Activated B cell treated with CpG ODN at 0.5 μM for 24 hours (primary cell): ENCODE results near the gene SRR. TPM values are rescaled to one million over a fixed set of nuclear protein-coding genes. Genes with fewer than 3 reads are reported as not detected.

Experiments used
- ATAC-seq: fragments of 200-7000 bp; cut with Tn5 transposase; one replicate; pipeline ENCODE4 v1.10.0; 2021; ENCODE audit warnings: low read depth, mild to moderate bottlenecking, moderate library complexity
- CTCF ChIA-PET: fragments of 350-600 bp; sonication (Branson Sonifier 250); formaldehyde crosslinking; loops from one replicate; lab custom pipeline; 2021; ENCODE audit warnings: antibody characterized with exemption; lab: Charles Lee
- POLR2A ChIA-PET: fragments of 350-600 bp; sonication (Branson Sonifier 250); formaldehyde crosslinking; loops from one replicate; lab custom pipeline; 2021; ENCODE audit warnings: antibody characterized with exemption; lab: Charles Lee
- DNase-seq: peaks from one replicate; pipeline ENCODE4 v3.0.0; 2022
- H3K27ac Mint-ChIP-seq: one replicate; pipeline ENCODE4 v1.8.0; 2020; ENCODE audit warnings: mixed read lengths
- H3K27me3 Mint-ChIP-seq: one replicate; pipeline ENCODE4 v1.8.0; 2021; ENCODE audit warnings: mixed read lengths
- H3K36me3 Mint-ChIP-seq: one replicate; pipeline ENCODE4 v1.8.0; 2021; ENCODE audit warnings: low read depth, mixed read lengths
- H3K4me1 Mint-ChIP-seq: one replicate; pipeline ENCODE4 v1.8.0; 2021; ENCODE audit warnings: mixed read lengths
- H3K4me3 Mint-ChIP-seq: one replicate; pipeline ENCODE4 v1.8.0; 2020; ENCODE audit warnings: mild to moderate bottlenecking, mixed read lengths
- H3K9me3 Mint-ChIP-seq: one replicate; pipeline ENCODE4 v1.8.0; 2020; ENCODE audit warnings: mixed read lengths
- intact Hi-C: fragments of 100-400 bp; cut with micrococcal nuclease; formaldehyde crosslinking; loops from one replicate; pipeline ENCODE4 v1.15.1; 2024
- total RNA-seq: library from RNA; stranded (reverse); gene quantifications from 2 replicates; pipeline ENCODE4 v1.2.3, GENCODE V29; 2022
- TF ChIP-seq, protein P1 (sequence below): fragments of 200-600 bp; IDR thresholded peaks from one replicate; pipeline ENCODE4 v1.8.0; 2022; ENCODE audit warnings: antibody characterized with exemption, mild to moderate bottlenecking

Gene SRR
- total RNA-seq, 1 donor from 2014 or later: 5.7 TPM

GRCh38 chr17:2370211-2370589 is 66.5 kb downstream of the SRR start:
- Mint-ChIP-seq H3K27ac (no peak overlapping the region), H3K9me3 (no peaks in the 10 kb centered on the region), H3K4me3 (no peak overlapping the region), H3K27me3 (no peaks in the 10 kb centered on the region), H3K4me1 (no peaks in the 10 kb centered on the region), H3K36me3 (peaks cover 31% of the 10 kb centered on the region)
- TF ChIP-seq, protein P1, sequence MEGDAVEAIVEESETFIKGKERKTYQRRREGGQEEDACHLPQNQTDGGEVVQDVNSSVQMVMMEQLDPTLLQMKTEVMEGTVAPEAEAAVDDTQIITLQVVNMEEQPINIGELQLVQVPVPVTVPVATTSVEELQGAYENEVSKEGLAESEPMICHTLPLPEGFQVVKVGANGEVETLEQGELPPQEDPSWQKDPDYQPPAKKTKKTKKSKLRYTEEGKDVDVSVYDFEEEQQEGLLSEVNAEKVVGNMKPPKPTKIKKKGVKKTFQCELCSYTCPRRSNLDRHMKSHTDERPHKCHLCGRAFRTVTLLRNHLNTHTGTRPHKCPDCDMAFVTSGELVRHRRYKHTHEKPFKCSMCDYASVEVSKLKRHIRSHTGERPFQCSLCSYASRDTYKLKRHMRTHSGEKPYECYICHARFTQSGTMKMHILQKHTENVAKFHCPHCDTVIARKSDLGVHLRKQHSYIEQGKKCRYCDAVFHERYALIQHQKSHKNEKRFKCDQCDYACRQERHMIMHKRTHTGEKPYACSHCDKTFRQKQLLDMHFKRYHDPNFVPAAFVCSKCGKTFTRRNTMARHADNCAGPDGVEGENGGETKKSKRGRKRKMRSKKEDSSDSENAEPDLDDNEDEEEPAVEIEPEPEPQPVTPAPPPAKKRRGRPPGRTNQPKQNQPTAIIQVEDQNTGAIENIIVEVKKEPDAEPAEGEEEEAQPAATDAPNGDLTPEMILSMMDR: no peak
- POLR2A ChIA-PET: no interaction called here
- intact Hi-C loops: no loop called here
- ATAC-seq (no peak), DNase-seq (no peak)
- CTCF ChIA-PET: interaction anchor here (3.4 kb wide), 1 partner anchor 46 kb away, joined by 12 read pairs; no protein-coding TSS in a partner anchor

DNA sequence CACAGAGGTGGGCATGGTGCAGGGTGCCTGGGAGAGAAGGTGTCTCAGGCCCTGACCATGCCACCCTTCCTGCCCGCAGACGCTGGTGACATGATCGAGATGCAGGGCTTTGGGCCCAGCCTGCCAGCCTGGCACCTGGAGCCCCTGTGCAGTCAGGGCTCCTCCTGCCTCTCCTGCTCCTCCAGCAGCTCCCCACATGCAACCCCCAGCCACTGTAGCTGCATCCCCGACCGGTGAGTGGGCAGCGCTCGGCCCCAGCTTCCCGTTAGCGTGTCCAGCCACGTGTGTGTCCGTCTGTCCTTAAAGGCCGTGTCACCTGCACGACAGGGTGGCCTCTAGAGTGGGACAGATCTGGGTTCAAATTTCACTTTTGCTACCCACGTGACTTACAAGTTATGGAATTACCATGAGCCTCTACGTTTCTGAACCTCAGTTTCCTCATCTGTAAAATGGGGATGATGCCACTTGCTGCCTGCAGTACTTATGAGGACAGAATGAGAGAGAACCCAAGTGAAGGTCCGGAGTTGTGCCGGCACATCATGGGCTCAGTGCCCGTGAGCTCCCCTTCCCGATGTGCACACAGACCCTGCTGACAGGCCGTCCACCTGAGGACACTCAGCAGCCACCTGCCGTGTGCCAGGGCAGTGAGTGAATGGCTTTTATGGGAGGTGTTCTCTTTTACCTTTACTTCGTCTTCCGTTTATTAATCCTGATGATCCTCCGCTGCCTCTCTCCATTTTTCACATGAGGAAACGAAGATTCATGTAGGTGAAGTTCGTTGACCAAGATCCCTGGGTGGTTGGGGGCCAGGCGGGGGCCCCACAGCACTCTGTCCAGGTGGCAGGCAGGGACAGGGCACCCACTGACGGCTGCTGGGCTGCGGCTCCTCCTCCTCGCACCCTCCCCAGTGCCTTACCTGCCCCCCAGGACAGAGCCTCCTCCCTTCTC is 67.7 kb downstream of the SRR start:
- no peaks in the 10 kb centered on the region for H3K27me3 Mint-ChIP-seq
- no peak overlapping the region for H3K27ac Mint-ChIP-seq
- no peaks in the 10 kb centered on the region for H3K9me3 Mint-ChIP-seq
- ATAC-seq (no peak), DNase-seq (no peak)
- H3K4me1 Mint-ChIP-seq: no peaks in the 10 kb centered on the region
- TF ChIP-seq, protein P1: no peak
- POLR2A ChIA-PET: no interaction called here
- H3K36me3 Mint-ChIP-seq: peaks cover 32% of the 10 kb centered on the region
- no peak overlapping the region for H3K4me3 Mint-ChIP-seq
- intact Hi-C loops: no loop called here
- CTCF ChIA-PET: interaction anchor here (3.4 kb wide), 1 partner anchor 45 kb away, joined by 12 read pairs; no protein-coding TSS in a partner anchor

DNA sequence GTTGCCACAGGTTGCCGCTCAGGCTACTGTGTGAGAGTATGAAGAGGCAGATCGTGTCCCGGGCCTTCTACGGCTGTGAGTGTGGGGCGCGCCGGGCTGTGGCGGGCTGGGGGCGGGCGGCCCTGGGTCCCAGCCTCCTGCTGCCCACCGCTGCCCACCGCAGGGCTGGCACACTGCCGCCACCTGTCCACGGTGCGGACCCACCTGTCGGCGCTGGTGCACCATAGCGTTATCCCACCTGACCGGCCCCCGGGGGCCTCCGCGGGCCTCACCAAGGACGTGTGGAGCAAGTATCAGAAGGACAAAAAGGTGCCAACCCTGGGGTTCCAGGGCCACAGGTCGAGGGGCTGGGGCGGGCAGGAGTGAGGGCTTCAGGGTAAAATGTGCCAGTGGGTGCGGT is 68.4 kb downstream of the SRR start:
- DNase-seq: no peak
- intact Hi-C loops: no loop called here
- no peaks in the 10 kb centered on the region for H3K4me1 Mint-ChIP-seq
- H3K9me3 Mint-ChIP-seq: no peaks in the 10 kb centered on the region
- H3K36me3 Mint-ChIP-seq: peaks cover 34% of the 10 kb centered on the region
- POLR2A ChIA-PET: no interaction called here
- CTCF ChIA-PET: no interaction called here
- H3K27ac Mint-ChIP-seq: no peak overlapping the region
- TF ChIP-seq, protein P1: no peak
- H3K4me3 Mint-ChIP-seq: no peak overlapping the region
- no peaks in the 10 kb centered on the region for H3K27me3 Mint-ChIP-seq
- ATAC-seq: no peak

DNA sequence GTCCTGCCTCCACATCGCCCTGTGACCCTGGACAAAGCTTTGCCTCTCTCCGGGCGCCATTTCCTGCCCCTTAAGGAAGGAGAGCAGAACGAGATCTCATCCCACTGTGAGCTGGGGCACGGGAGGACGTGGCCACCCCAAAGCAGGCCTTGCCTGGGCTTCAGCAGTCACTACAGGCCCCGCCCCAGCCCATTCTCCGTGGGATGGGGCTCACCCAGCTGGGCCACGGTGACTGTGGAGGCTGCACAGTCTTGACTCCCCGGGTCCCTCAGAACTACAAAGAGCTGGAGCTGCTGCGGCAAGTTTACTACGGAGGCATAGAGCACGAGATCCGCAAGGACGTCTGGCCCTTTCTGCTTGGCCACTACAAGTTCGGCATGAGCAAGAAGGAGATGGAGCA is 68.9 kb downstream of the SRR start:
- H3K4me1 Mint-ChIP-seq: no peaks in the 10 kb centered on the region
- no peaks in the 10 kb centered on the region for H3K27me3 Mint-ChIP-seq
- H3K27ac Mint-ChIP-seq: no peak overlapping the region
- H3K36me3 Mint-ChIP-seq: peaks cover 37% of the 10 kb centered on the region
- POLR2A ChIA-PET: no interaction called here
- DNase-seq: no peak
- intact Hi-C loops: no loop called here
- TF ChIP-seq, protein P1: no peak
- ATAC-seq: no peak
- CTCF ChIA-PET: no interaction called here
- H3K9me3 Mint-ChIP-seq: no peaks in the 10 kb centered on the region
- no peak overlapping the region for H3K4me3 Mint-ChIP-seq

DNA sequence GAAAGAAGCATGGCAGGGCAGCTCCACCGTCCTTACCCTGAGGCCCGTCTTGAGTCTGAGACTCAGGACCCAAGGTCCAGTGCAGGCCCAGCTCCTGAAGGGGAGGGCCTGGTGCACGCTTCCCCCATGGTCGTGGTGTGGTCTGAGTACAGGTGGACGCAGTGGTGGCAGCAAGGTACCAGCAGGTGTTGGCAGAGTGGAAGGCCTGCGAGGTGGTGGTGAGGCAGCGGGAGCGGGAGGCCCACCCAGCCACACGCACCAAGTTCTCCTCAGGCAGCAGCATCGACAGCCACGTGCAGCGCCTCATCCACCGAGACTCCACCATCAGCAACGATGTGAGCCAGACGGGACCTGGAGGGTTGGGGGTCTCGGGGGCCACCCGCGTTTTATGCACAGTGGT is 69.4 kb downstream of the SRR start:
- TF ChIP-seq, protein P1: no peak
- H3K27ac Mint-ChIP-seq: no peak overlapping the region
- ATAC-seq (no peak), DNase-seq (no peak)
- H3K9me3 Mint-ChIP-seq: no peaks in the 10 kb centered on the region
- no peaks in the 10 kb centered on the region for H3K27me3 Mint-ChIP-seq
- H3K36me3 Mint-ChIP-seq: peaks cover 41% of the 10 kb centered on the region
- no peaks in the 10 kb centered on the region for H3K4me1 Mint-ChIP-seq
- POLR2A ChIA-PET: no interaction called here
- no peak overlapping the region for H3K4me3 Mint-ChIP-seq
- intact Hi-C loops: no loop called here
- CTCF ChIA-PET: interaction anchor here (1.4 kb wide), 1 partner anchor 9 kb away, joined by 4 read pairs; no protein-coding TSS in a partner anchor
